A549 (cell line): Measurements from ENCODE around the gene MVB12B. TPM values are rescaled to one million over a fixed set of nuclear protein-coding genes. Genes with fewer than 3 reads are reported as not detected.

Source experiments
- ATAC-seq, 2 experiments: fragments of 200-7000 bp in 1 of 2; fragments of >200 bp in 1 of 2; cut with Nextera tagmentation in 1 of 2; cut with Tn5 transposase in 1 of 2; 3 replicates each; pipeline versions ENCODE4 v1.8.0 to v1.9.1; 2018 to 2020; ENCODE audit warnings: mild to moderate bottlenecking in 1 of 2, moderate library complexity in 1 of 2
- CTCF ChIA-PET: fragments of 300-600 bp; sonication (Branson Sonifier 250); formaldehyde crosslinking; extraction: SDS; loops from one replicate; lab custom pipeline; 2021; ENCODE audit warnings: antibody characterized with exemption, inconsistent platforms; lab: Yijun Ruan, JAX
- POLR2A ChIA-PET: fragments of 350-600 bp; formaldehyde crosslinking; extraction: SDS; loops from one replicate; lab custom pipeline; 2021; ENCODE audit warnings: antibody characterized with exemption, inconsistent platforms; lab: Yijun Ruan, JAX
- DNase-seq, 2 experiments: peaks; one replicate each; pipeline versions ENCODE4 v3.0.0 to v3.0.0-alpha.2; 2011 to 2016; ENCODE audit warnings: low read depth in 1 of 2, low spot score in 1 of 2
- FAIRE-seq: peaks from 2 replicates; lab custom pipeline; 2011; peaks lifted over from hg19 to GRCh38; lab: Jason Lieb, UNC
- H3K27ac ChIP-seq, 2 experiments: fragments of >200 bp; sonication (Bioruptor Twin); formaldehyde crosslinking; 3 replicates each; pipeline ENCODE4 v1.5.1; 2016 to 2017
- H3K4me1 ChIP-seq: fragments of >200 bp; sonication (Bioruptor Twin); formaldehyde crosslinking; 3 replicates; pipeline ENCODE4 v1.6.1; 2016
- H3K4me2 ChIP-seq: fragments of >200 bp; sonication (Bioruptor Twin); formaldehyde crosslinking; 3 replicates; pipeline ENCODE4 v1.6.1; 2016
- H3K4me3 ChIP-seq: fragments of >200 bp; sonication (Bioruptor Twin); formaldehyde crosslinking; 3 replicates; pipeline ENCODE4 v1.5.1; 2016
- H3K9me3 ChIP-seq: fragments of >200 bp; sonication (Bioruptor Twin); formaldehyde crosslinking; 3 replicates; pipeline ENCODE4 v1.6.1; 2016
- CEBPB ChIP-seq, 2 experiments: fragments of >200 bp in 1 of 2; sonication (Bioruptor Twin) in 1 of 2; formaldehyde crosslinking in 1 of 2; IDR thresholded peaks; 2 replicates each; pipeline ENCODE4 v1.6.1; 2012 to 2016
- EHMT2 ChIP-seq: fragments of 200-600 bp; sonication (generic); IDR thresholded peaks from 2 replicates; pipeline ENCODE4 v1.6.1; 2016; ENCODE audit warnings: antibody characterized with exemption, low read depth, mild to moderate bottlenecking, moderate library complexity
- EP300 ChIP-seq, 2 experiments: fragments of >200 bp; sonication (Bioruptor Twin); formaldehyde crosslinking; IDR thresholded peaks; 2 replicates in 1 of 2; 3 replicates in 1 of 2; pipeline ENCODE4 v1.6.1; 2016 to 2017
- FOSL2 ChIP-seq, 2 experiments: fragments of 450-650 bp in 1 of 2; fragments of >200 bp in 1 of 2; sonication (Bioruptor Twin) in 1 of 2; formaldehyde crosslinking; IDR thresholded peaks; 2 replicates each; pipeline versions ENCODE4 v1.5.0 to v1.6.1; 2016 to 2020; ENCODE audit warnings: mild to moderate bottlenecking in 1 of 2, moderate library complexity in 1 of 2
- FOXS1 ChIP-seq: fragments of 250-450 bp; sonication (Bioruptor Pico); IDR thresholded peaks from 2 replicates; pipeline ENCODE4 v1.5.0; 2020; ENCODE audit warnings: mild to moderate bottlenecking, moderate library complexity
- GATA3 ChIP-seq: IDR thresholded peaks from 2 replicates; pipeline ENCODE4 v1.6.1; 2012; ENCODE audit warnings: borderline replicate concordance
- HOXA7 ChIP-seq: fragments of 250-450 bp; sonication (Bioruptor Pico); IDR thresholded peaks from 2 replicates; pipeline ENCODE4 v1.5.0; 2020; ENCODE audit warnings: mild to moderate bottlenecking, moderate library complexity
- JUN ChIP-seq, 2 experiments: fragments of >200 bp; sonication (Bioruptor Twin); formaldehyde crosslinking; IDR thresholded peaks; 2 replicates in 1 of 2; 3 replicates in 1 of 2; pipeline ENCODE4 v1.6.1; 2016 to 2017
- JUNB ChIP-seq: fragments of >200 bp; sonication (Bioruptor Twin); formaldehyde crosslinking; IDR thresholded peaks from 2 replicates; pipeline ENCODE4 v1.6.1; 2016
- NFE2L2 ChIP-seq: fragments of 150-350 bp; conservative IDR thresholded peaks from 2 replicates; pipeline ENCODE4 v1.6.1; 2014; ENCODE audit warnings: low read length
- SMC3 ChIP-seq: fragments of >200 bp; sonication (Bioruptor Twin); formaldehyde crosslinking; IDR thresholded peaks from 3 replicates; pipeline ENCODE4 v1.6.1; 2018; ENCODE audit warnings: inconsistent platforms
- TFCP2L1 ChIP-seq: fragments of 250-450 bp; sonication (Bioruptor Pico); IDR thresholded peaks from 2 replicates; pipeline ENCODE4 v1.5.0; 2021; ENCODE audit warnings: mild to moderate bottlenecking
- WGBS: methylation state at CpG from one replicate; pipeline ENCODE4 v1.1.6; 2017; ENCODE audit errors: missing lambda C conversion rate; 5-methylcytosine and 5-hydroxymethylcytosine counted together
- polyA plus RNA-seq, 4 experiments: library from polyadenylated mRNA; depleted of rRNA in 3 of 4; stranded (reverse); fragments of >200 nt; fragmentation: RNase III in 1 of 4; extraction: RNeasy Plus Mini Kit Qiagen cat#74134 plus additional on column Dnase treatment in 1 of 4; gene quantifications; 2 replicates in 3 of 4; 3 replicates in 1 of 4; pipeline ENCODE4 v1.2.3, GENCODE V29; 2011 to 2017
- TF ChIP-seq, protein P1 (sequence below): IDR thresholded peaks from 2 replicates; pipeline ENCODE4 v1.6.1; 2012
- TF ChIP-seq, protein P2 (sequence below): IDR thresholded peaks from 2 replicates; pipeline ENCODE4 v1.6.1; 2012

Gene MVB12B
- polyA plus RNA-seq, 2 of the 4 experiments (the other 2 are of a cell fraction): 4.6 to 5.9 TPM

DNA sequence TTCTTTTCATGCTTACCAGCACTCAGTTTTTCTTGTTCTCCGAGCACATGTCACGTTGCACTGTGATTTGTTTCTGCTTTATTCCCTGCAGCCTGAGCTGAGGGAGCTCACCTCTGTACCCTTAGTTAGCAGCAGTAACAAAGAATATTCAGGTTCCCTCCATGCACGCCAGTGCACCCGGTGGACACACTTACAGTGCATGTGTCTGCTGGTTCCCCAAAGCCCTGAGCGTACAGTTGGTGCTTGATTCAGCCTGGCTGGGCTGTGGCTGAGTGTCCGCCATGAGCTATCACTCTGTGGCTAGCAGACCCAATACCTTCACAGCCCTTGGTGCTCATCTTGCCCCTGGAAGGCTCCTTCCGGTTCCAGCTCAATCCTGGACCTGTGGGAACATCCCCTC lies 93.5 kb downstream of the MVB12B start (continued):
- TF ChIP-seq, protein P1, sequence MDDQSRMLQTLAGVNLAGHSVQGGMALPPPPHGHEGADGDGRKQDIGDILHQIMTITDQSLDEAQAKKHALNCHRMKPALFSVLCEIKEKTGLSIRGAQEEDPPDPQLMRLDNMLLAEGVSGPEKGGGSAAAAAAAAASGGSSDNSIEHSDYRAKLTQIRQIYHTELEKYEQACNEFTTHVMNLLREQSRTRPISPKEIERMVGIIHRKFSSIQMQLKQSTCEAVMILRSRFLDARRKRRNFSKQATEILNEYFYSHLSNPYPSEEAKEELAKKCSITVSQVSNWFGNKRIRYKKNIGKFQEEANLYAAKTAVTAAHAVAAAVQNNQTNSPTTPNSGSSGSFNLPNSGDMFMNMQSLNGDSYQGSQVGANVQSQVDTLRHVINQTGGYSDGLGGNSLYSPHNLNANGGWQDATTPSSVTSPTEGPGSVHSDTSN: no peak
- TF ChIP-seq, all 56 proteins: peak for 0

DNA sequence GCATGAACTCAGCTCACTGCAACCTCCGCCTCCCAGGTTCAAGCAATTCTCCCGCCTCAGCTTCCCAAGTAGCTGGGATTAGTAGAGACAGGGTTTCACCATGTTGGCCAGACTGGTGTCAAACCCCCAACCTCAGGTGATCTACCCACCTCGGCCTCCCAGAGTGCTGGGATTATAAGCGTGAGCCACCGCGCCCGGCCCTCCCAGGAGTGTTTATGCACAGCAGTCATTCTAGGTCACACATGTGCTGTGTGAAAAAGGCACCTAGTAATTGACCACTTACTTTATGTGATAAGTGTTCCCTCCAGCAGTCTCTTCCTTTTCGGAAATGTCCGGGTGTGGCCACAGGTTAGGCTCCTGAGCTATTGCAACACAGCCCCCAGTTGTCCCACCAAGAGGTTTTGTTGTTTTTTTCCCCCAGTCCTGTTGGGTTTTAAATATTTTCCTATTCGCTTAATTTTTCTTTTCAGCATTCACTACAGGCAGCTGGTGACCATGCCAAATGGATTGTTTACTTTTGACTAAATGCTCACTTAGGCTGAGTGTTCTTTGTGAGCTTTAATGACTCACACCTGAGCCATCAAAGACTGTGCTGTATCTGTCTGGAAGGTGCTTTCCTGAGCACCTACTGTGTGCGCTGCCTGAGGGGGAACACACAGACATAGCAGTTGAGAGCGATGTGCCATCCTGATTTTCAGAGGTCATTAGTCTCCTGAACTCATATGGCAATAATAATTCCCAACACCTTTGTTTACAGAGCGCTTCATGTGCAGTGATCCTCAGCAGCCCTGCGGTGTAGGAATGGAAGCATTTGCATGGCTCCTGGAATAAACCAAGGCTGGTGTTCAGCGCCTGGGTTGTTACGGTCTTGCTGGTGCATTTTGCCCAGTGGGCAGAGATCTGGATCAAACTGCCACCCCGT lies 94.3 kb downstream of the MVB12B start:
- Histone ChIP-seq H3K4me2 (peak overlapping the region; percentile 74), H3K4me1 (peaks cover 31% of the 10 kb centered on the region), H3K4me3 (no peak overlapping the region), H3K27ac (peak overlapping the region; percentile 29 to 70; a peak in 4 of 6 replicates), H3K9me3 (no peaks in the 10 kb centered on the region)
- TF ChIP-seq EHMT2 (no peak), CEBPB (IDR thresholded peaks at IDR 0.05) (peak; percentile 8 to 53; a peak in 3 of 4 replicates), FOXS1 (CRISPR knock-in tag) (no peak), NFE2L2 (no peak), EP300 (IDR thresholded peaks at IDR 0.05) (no peak), JUNB (peak; percentile 55), JUN (IDR thresholded peaks at IDR 0.05) (peak in 1 of 2 experiments; percentile 30; a peak in 1 of 5 replicates), GATA3 (peak; percentile 33; the same call in 1 of the 2 replicates), FOSL2 (IDR thresholded peaks at IDR 0.05) (0 out of 2 replicates have a peak, but pooled peaks have one; percentile 52), FOSL2 (CRISPR knock-in tag; IDR thresholded peaks at IDR 0.05) (peak; percentile 84)
- TF ChIP-seq, protein P2, sequence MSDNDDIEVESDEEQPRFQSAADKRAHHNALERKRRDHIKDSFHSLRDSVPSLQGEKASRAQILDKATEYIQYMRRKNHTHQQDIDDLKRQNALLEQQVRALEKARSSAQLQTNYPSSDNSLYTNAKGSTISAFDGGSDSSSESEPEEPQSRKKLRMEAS: peak; percentile 40; the same call in 1 of the 2 replicates
- DNase-seq (peak; percentile 35 to 55), ATAC-seq (peak; percentile 80 to 81; a peak in 5 of 6 replicates), FAIRE-seq (peak; percentile 46)
- WGBS: 41% methylated on average over 16 of the region's 17 CpGs
- ChIA-PET POLR2A (no interaction called here), CTCF (interaction anchor here (0.6 to 3.4 kb wide), 5 partner anchors 11 to 1013 kb away, joined by 3 to 22 read pairs (median 10); no protein-coding TSS in a partner anchor)

DNA sequence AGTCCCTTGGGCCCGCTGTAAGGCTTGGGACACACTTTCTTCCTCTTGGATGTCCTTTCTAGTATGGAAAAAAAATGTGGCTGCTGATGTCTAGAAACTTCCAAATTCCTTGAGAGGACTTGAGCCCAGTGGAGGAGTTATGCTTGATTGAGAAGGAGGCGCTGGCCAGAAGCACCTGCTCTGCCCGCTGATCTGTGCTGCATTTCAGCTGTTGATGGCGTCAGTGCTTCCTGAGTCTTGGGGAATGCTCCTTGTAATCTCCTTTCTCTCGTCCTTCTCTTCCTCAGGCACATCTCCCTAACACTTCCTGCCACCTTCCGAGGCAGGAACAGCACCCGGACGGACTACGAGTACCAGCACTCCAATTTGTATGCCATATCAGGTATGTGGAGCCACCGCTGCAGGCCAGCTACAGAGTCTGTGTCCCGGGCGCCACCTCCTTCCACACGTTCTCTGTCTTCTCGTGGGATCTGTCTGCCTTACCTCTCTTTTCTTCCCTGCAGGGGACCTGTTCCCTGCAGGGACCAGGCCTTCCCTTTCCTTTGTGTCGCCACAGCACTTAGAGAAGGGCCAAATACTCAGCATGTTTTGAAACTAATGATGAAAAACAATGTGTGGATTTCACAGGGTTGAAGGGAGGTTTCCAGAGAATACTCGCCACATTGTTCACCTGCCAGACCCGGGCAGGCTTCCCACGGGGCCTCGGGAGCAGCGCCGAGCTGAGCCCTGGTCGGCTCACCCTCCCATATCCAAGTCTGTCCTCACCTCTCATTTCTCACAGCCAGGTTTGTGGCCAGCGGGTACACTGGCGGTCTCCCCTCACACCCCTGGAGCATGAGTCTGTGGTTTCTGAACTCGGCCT lies 95.2 kb downstream of the MVB12B start:
- FAIRE-seq (no peak), ATAC-seq (no peak), DNase-seq (no peak)
- no peaks in the 10 kb centered on the region for H3K9me3 ChIP-seq
- H3K27ac ChIP-seq: peak overlapping the region in 1 of 2 experiments; percentile 70; a peak in 3 of 6 replicates
- WGBS: 90% methylated on average over 25 of the region's 25 CpGs
- no peak overlapping the region; the same call in 2 of the 3 replicates for H3K4me2 ChIP-seq
- H3K4me3 ChIP-seq: no peak overlapping the region
- ChIA-PET POLR2A (no interaction called here), CTCF (interaction anchor here (3.1 to 3.4 kb wide), 2 partner anchors 23 to 70 kb away, joined by 20 to 22 read pairs; no protein-coding TSS in a partner anchor)
- H3K4me1 ChIP-seq: peaks cover 28% of the 10 kb centered on the region
- TF ChIP-seq SMC3 (no peak), HOXA7 (CRISPR knock-in tag) (no peak), TFCP2L1 (CRISPR knock-in tag) (no peak)
- TF ChIP-seq, protein P1: no peak
